HEK293 (cell line): ENCODE measurements around the gene LY6G5C.

Experiments
- CTCF ChIP-seq: fragments of 450-650 bp; formaldehyde crosslinking; IDR thresholded peaks from 2 replicates; pipeline ENCODE4 v1.5.1; 2016; ENCODE audit warnings: missing biosample characterization, missing genetic modification characterization
- ZNF146 ChIP-seq: fragments of 450-650 bp; formaldehyde crosslinking; IDR thresholded peaks from 2 replicates; pipeline ENCODE4 v1.5.1; 2016; ENCODE audit warnings: missing biosample characterization, missing genetic modification characterization
- ZNF16 ChIP-seq: fragments of 450-650 bp; formaldehyde crosslinking; IDR thresholded peaks from 2 replicates; pipeline ENCODE4 v1.5.1; 2016; ENCODE audit warnings: low read depth, missing biosample characterization, missing genetic modification characterization
- ZNF510 ChIP-seq: fragments of 450-650 bp; formaldehyde crosslinking; IDR thresholded peaks from 2 replicates; pipeline ENCODE4 v1.5.1; 2018; ENCODE audit warnings: mild to moderate bottlenecking, missing genetic modification characterization, missing biosample characterization; ENCODE audit not compliant: insufficient replicate concordance
- ZNF76 ChIP-seq: fragments of 450-650 bp; formaldehyde crosslinking; IDR thresholded peaks from 2 replicates; pipeline ENCODE4; 2016; ENCODE audit warnings: low read depth, missing biosample characterization, missing genetic modification characterization, borderline replicate concordance
- TF ChIP-seq, protein P1 (sequence below): fragments of 450-650 bp; formaldehyde crosslinking; IDR thresholded peaks from 2 replicates; pipeline ENCODE4 v1.5.1; 2016; ENCODE audit warnings: missing biosample characterization, missing genetic modification characterization
- TF ChIP-seq, protein P2 (sequence below): fragments of 450-650 bp; formaldehyde crosslinking; conservative IDR thresholded peaks from 2 replicates; pipeline ENCODE4 v1.5.1; 2016; ENCODE audit warnings: low read depth, missing biosample characterization, missing genetic modification characterization
- TF ChIP-seq, protein P3 (sequence below): fragments of 450-650 bp; formaldehyde crosslinking; IDR thresholded peaks from 2 replicates; pipeline ENCODE4 v1.5.1; 2016; ENCODE audit warnings: missing biosample characterization, missing genetic modification characterization, borderline replicate concordance

DNA sequence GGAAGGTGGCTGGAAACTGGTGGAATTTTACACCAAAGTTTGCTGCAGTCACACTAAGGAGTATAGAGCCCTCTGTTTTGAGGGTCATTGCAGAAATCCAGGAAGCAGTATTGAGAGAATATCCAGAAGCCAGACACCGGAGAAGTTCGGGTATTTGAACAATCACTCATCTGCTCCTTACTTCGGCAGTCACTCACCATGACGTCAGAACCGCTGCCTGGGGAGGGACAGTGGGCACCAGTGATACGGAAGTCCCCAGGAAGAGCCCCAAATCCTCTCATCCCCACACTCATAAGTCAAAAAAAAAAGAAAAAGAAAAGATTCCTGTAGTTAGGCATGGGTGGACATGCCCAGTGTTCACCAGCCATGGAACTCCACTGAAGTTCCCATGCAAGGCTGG, 4.0 kb downstream of the LY6G5C start:
- TF ChIP-seq, protein P1, sequence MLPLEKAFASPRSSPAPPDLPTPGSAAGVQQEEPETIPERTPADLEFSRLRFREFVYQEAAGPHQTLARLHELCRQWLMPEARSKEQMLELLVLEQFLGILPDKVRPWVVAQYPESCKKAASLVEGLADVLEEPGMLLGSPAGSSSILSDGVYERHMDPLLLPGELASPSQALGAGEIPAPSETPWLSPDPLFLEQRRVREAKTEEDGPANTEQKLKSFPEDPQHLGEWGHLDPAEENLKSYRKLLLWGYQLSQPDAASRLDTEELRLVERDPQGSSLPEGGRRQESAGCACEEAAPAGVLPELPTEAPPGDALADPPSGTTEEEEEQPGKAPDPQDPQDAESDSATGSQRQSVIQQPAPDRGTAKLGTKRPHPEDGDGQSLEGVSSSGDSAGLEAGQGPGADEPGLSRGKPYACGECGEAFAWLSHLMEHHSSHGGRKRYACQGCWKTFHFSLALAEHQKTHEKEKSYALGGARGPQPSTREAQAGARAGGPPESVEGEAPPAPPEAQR (tag by site-specific recombination): no peak
- TF ChIP-seq CTCF (tag by site-specific recombination) (no peak), ZNF510 (tag by site-specific recombination) (no peak), ZNF76 (no peak), ZNF16 (tag by site-specific recombination) (no peak), ZNF146 (tag by site-specific recombination) (no peak)
- TF ChIP-seq, protein P2, sequence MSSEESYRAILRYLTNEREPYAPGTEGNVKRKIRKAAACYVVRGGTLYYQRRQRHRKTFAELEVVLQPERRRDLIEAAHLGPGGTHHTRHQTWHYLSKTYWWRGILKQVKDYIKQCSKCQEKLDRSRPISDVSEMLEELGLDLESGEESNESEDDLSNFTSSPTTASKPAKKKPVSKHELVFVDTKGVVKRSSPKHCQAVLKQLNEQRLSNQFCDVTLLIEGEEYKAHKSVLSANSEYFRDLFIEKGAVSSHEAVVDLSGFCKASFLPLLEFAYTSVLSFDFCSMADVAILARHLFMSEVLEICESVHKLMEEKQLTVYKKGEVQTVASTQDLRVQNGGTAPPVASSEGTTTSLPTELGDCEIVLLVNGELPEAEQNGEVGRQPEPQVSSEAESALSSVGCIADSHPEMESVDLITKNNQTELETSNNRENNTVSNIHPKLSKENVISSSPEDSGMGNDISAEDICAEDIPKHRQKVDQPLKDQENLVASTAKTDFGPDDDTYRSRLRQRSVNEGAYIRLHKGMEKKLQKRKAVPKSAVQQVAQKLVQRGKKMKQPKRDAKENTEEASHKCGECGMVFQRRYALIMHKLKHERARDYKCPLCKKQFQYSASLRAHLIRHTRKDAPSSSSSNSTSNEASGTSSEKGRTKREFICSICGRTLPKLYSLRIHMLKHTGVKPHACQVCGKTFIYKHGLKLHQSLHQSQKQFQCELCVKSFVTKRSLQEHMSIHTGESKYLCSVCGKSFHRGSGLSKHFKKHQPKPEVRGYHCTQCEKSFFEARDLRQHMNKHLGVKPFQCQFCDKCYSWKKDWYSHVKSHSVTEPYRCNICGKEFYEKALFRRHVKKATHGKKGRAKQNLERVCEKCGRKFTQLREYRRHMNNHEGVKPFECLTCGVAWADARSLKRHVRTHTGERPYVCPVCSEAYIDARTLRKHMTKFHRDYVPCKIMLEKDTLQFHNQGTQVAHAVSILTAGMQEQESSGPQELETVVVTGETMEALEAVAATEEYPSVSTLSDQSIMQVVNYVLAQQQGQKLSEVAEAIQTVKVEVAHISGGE (tag by site-specific recombination): no peak
- TF ChIP-seq, protein P3, sequence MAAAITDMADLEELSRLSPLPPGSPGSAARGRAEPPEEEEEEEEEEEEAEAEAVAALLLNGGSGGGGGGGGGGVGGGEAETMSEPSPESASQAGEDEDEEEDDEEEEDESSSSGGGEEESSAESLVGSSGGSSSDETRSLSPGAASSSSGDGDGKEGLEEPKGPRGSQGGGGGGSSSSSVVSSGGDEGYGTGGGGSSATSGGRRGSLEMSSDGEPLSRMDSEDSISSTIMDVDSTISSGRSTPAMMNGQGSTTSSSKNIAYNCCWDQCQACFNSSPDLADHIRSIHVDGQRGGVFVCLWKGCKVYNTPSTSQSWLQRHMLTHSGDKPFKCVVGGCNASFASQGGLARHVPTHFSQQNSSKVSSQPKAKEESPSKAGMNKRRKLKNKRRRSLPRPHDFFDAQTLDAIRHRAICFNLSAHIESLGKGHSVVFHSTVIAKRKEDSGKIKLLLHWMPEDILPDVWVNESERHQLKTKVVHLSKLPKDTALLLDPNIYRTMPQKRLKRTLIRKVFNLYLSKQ (tag by site-specific recombination): no peak
